IMR-90 (cell line): Measurements from ENCODE around the gene PNMA6F. TPM values are rescaled to one million over a fixed set of nuclear protein-coding genes. Genes with fewer than 3 reads are reported as not detected.

Experiments
- ATAC-seq: fragments of 200-7000 bp; cut with Tn5 transposase; 2 replicates; pipeline ENCODE4 v1.9.1; 2020; ENCODE audit warnings: low read depth, mild to moderate bottlenecking, moderate library complexity
- BruUV-seq: library from RNA; stranded (reverse); fragments of 400-500 nt; replicated peaks from 2 replicates; lab custom pipeline; 2021; lab: Mats Ljungman, UMichigan
- CTCF ChIA-PET: fragments of 300-600 bp; formaldehyde crosslinking; extraction: SDS; loops from one replicate; lab custom pipeline; 2021; ENCODE audit warnings: antibody characterized with exemption; lab: Yijun Ruan, JAX
- POLR2A ChIA-PET: fragments of 300-600 bp; sonication (Branson Sonifier 250); formaldehyde crosslinking; loops from one replicate; lab custom pipeline; 2022; ENCODE audit warnings: antibody characterized with exemption; ENCODE audit not compliant: unreplicated experiment; lab: Charles Lee
- DNase-seq: peaks from one replicate; pipeline ENCODE4 v3.0.0; 2013
- H2AFZ ChIP-seq: replicated peaks from 2 replicates; pipeline ENCODE3; 2013; ENCODE audit warnings: low read length, mild to moderate bottlenecking; ENCODE audit not compliant: poor library complexity
- H2AK5ac ChIP-seq: 2 replicates; pipeline ENCODE4 v1.6.1; 2013; ENCODE audit warnings: low read depth, low read length, inconsistent platforms
- H2AK9ac ChIP-seq: replicated peaks from 2 replicates; pipeline ENCODE3; 2013; ENCODE audit warnings: mild to moderate bottlenecking, low read depth, low read length, moderate library complexity; ENCODE audit not compliant: poor library complexity
- H2BK120ac ChIP-seq: 2 replicates; pipeline ENCODE4 v1.6.1; 2013; ENCODE audit warnings: low read depth, low read length, inconsistent platforms
- H2BK15ac ChIP-seq: 3 replicates; pipeline ENCODE4 v1.6.1; 2013; ENCODE audit warnings: low read depth, low read length, inconsistent platforms
- H2BK20ac ChIP-seq: 2 replicates; pipeline ENCODE4 v1.6.1; 2013; ENCODE audit warnings: low read depth, mild to moderate bottlenecking, inconsistent platforms, low read length, moderate library complexity
- H2BK5ac ChIP-seq: 2 replicates; pipeline ENCODE4 v1.6.1; 2013; ENCODE audit warnings: mild to moderate bottlenecking, low read depth, low read length, inconsistent platforms; ENCODE audit not compliant: poor library complexity, severe bottlenecking
- H3K14ac ChIP-seq: replicated peaks from 2 replicates; pipeline ENCODE4 v1.6.1; 2013; ENCODE audit warnings: low read depth, low read length, inconsistent platforms
- H3K18ac ChIP-seq: 2 replicates; pipeline ENCODE4 v1.6.1; 2013; ENCODE audit warnings: low read depth, low read length, control low read depth
- H3K23ac ChIP-seq: 2 replicates; pipeline ENCODE4 v1.6.1; 2013; ENCODE audit warnings: low read depth, low read length, inconsistent platforms
- H3K27ac ChIP-seq: 2 replicates; pipeline ENCODE4 v1.5.1; 2013; ENCODE audit warnings: mild to moderate bottlenecking, control low read depth, low read length; ENCODE audit not compliant: insufficient read depth
- H3K27me3 ChIP-seq: 2 replicates; pipeline ENCODE4 v1.6.1; 2013; ENCODE audit warnings: low read length; ENCODE audit not compliant: control insufficient read depth, insufficient read depth
- H3K36me3 ChIP-seq: 2 replicates; pipeline ENCODE4 v1.6.1; 2013; ENCODE audit warnings: low read length, mixed read lengths; ENCODE audit not compliant: control insufficient read depth, insufficient read depth
- H3K4ac ChIP-seq: 2 replicates; pipeline ENCODE4 v1.6.1; 2013; ENCODE audit warnings: low read depth, low read length, inconsistent platforms
- H3K4me1 ChIP-seq: 2 replicates; pipeline ENCODE4 v1.6.1; 2013; ENCODE audit warnings: low read length, mixed read lengths; ENCODE audit not compliant: control insufficient read depth, insufficient read depth
- H3K4me2 ChIP-seq: 2 replicates; pipeline ENCODE4 v1.6.1; 2013; ENCODE audit warnings: low read depth, mild to moderate bottlenecking, control low read depth, low read length, moderate library complexity
- H3K4me3 ChIP-seq: 2 replicates; pipeline ENCODE4 v1.5.1; 2013; ENCODE audit warnings: low read depth, mild to moderate bottlenecking, control low read depth, low read length, moderate library complexity; ENCODE audit not compliant: insufficient read depth
- H3K56ac ChIP-seq: 2 replicates; pipeline ENCODE4 v1.6.1; 2013; ENCODE audit warnings: low read length, inconsistent platforms; ENCODE audit not compliant: insufficient read depth; ENCODE audit errors: extremely low read depth
- H3K79me1 ChIP-seq, 2 experiments: 2 replicates each; pipeline ENCODE4 v1.6.1; 2013; ENCODE audit warnings: low read length in 2 of 2, inconsistent platforms in 1 of 2, low read depth in 1 of 2
- H3K9ac ChIP-seq: 2 replicates; pipeline ENCODE4 v1.6.1; 2013; ENCODE audit warnings: low read depth, low read length, control low read depth
- H3K9me1 ChIP-seq: 2 replicates; pipeline ENCODE4 v1.6.1; 2013; ENCODE audit warnings: low read length, inconsistent platforms; ENCODE audit not compliant: insufficient read depth
- H3K9me3 ChIP-seq: 2 replicates; pipeline ENCODE4 v1.6.1; 2013; ENCODE audit warnings: low read length; ENCODE audit not compliant: control insufficient read depth, insufficient read depth
- H4K20me1 ChIP-seq: 2 replicates; pipeline ENCODE4 v1.6.1; 2013; ENCODE audit warnings: low read length, inconsistent platforms; ENCODE audit not compliant: insufficient read depth
- H4K5ac ChIP-seq: 2 replicates; pipeline ENCODE4 v1.6.1; 2013; ENCODE audit warnings: mild to moderate bottlenecking, low read depth, low read length, control low read depth
- H4K8ac ChIP-seq, 2 experiments: 2 replicates each; pipeline ENCODE4 v1.6.1; 2013; ENCODE audit warnings: low read depth in 2 of 2, low read length in 2 of 2, control low read depth in 1 of 2, inconsistent platforms in 1 of 2
- H4K91ac ChIP-seq: 2 replicates; pipeline ENCODE4 v1.6.1; 2013; ENCODE audit warnings: low read depth, low read length, inconsistent platforms; ENCODE audit not compliant: insufficient read depth
- CEBPB ChIP-seq: IDR thresholded peaks from 2 replicates; pipeline ENCODE4 v1.6.1; 2012; ENCODE audit warnings: low read depth, low read length, improper control_type of control experiment
- CHD1 ChIP-seq: IDR thresholded peaks from 2 replicates; pipeline ENCODE4 v1.6.1; 2012; ENCODE audit warnings: low read depth, low read length, improper control_type of control experiment
- CTCF ChIP-seq: conservative IDR thresholded peaks from 2 replicates; pipeline ENCODE4 v1.5.1; 2012; ENCODE audit warnings: mild to moderate bottlenecking, low read depth, low read length, improper control_type of control experiment
- FOS ChIP-seq: fragments of 150-350 bp; IDR thresholded peaks from 2 replicates; pipeline ENCODE4 v1.6.1; 2016; ENCODE audit warnings: low read depth, low read length
- MAFK ChIP-seq: IDR thresholded peaks from 2 replicates; pipeline ENCODE4 v1.6.1; 2012; ENCODE audit warnings: low read depth, low read length, improper control_type of control experiment
- MAZ ChIP-seq: IDR thresholded peaks from 2 replicates; pipeline ENCODE4 v1.6.1; 2012; ENCODE audit warnings: low read depth, mild to moderate bottlenecking, low read length, improper control_type of control experiment, moderate library complexity, borderline replicate concordance
- MXI1 ChIP-seq: IDR thresholded peaks from 2 replicates; pipeline ENCODE4 v1.6.1; 2012; ENCODE audit warnings: low read depth, mild to moderate bottlenecking, low read length, moderate library complexity, borderline replicate concordance
- NFE2L2 ChIP-seq: fragments of 150-350 bp; IDR thresholded peaks from 2 replicates; pipeline ENCODE4 v1.6.1; 2016; ENCODE audit warnings: low read depth, mild to moderate bottlenecking, low read length
- RFX5 ChIP-seq: IDR thresholded peaks from 2 replicates; pipeline ENCODE4 v1.8.0; 2012; ENCODE audit warnings: low read depth, mild to moderate bottlenecking, low read length, moderate library complexity
- SMC3 ChIP-seq: fragments of 150-350 bp; IDR thresholded peaks from 2 replicates; pipeline ENCODE4 v1.6.1; 2016; ENCODE audit warnings: low read depth, mild to moderate bottlenecking, antibody characterized with exemption, low read length, moderate library complexity
- WGBS, 2 experiments: methylation state at CpG; one replicate each; pipeline versions ENCODE4 v1.1.5 to v1.1.7; 2013; ENCODE audit warnings: missing lambda C conversion rate in 2 of 2; ENCODE audit not compliant: insufficient read length in 1 of 2; ENCODE audit errors: extremely low coverage in 2 of 2; 5-methylcytosine and 5-hydroxymethylcytosine counted together
- dilution Hi-C: fragments of 300-500 bp; cut with HindIII; formaldehyde crosslinking; loops from one replicate; pipeline ENCODE4 v1.14.3; 2018; ENCODE audit warnings: low sequenced_read_pairs; ENCODE audit not compliant: unreplicated experiment
- in situ Hi-C: fragments of 300-500 bp; cut with MboI; formaldehyde crosslinking; loops from 3 replicates; pipeline ENCODE4 v1.14.3; 2019; ENCODE audit warnings: low sequenced_read_pairs, inconsistent platforms, mixed read lengths
- intact Hi-C: fragments of 100-400 bp; cut with micrococcal nuclease; formaldehyde crosslinking; loops from 2 replicates; pipeline ENCODE4 v1.10.0; 2022
- polyA plus RNA-seq, 3 experiments: library from polyadenylated mRNA; depleted of rRNA; stranded (reverse); fragments of >200 nt; gene quantifications; 2 replicates each; pipeline ENCODE4 v1.2.3, GENCODE V29; 2012; ENCODE audit warnings: low replicate concordance in 1 of 3
- total RNA-seq: library from RNA; depleted of rRNA; stranded (reverse); fragments of >200 nt; gene quantifications from 2 replicates; pipeline ENCODE4 v1.2.3, GENCODE V29; 2012
- TF ChIP-seq, protein P1 (sequence below): fragments of 150-350 bp; IDR thresholded peaks from 2 replicates; pipeline ENCODE4 v1.6.1; 2016; ENCODE audit warnings: low read depth, mild to moderate bottlenecking, low read length, moderate library complexity, borderline replicate concordance

The PNMA6F gene
- total and polyA plus RNA-seq, 2 of the 4 experiments (the other 2 are of a cell fraction) = not detected

DNA sequence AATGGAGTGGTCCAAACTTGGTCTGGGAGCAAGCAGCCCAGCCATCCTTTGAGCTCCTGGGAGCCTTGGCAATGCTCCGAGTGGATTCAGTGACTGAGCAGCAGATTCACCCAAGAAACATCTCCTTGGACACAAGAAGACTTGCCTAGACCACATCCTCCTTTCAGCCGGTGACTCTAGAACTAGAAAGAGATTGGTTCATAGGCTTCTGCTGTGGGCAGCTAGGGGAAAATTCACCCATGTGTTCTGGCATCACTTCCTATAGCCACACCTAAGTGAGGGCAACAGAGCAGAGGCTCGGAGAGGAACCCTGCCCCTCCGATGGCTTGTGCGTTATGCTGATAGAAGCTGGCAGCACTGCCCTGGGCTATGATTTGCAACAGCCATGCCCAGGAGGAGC, 28.4 kb upstream of the PNMA6F start:
- ChIA-PET POLR2A (no interaction called here), CTCF (no interaction called here)
- no peak overlapping the region for H4K5ac ChIP-seq
- no peaks in the 10 kb centered on the region for H3K27me3 ChIP-seq
- H3K9me1 ChIP-seq = no peaks in the 10 kb centered on the region
- H3K14ac ChIP-seq = no peak overlapping the region
- no peak for ATAC-seq
- H3K27ac ChIP-seq = no peak overlapping the region
- H2AFZ ChIP-seq = no peak overlapping the region
- whole genome bisulfite sequencing, 2 experiments = 96% methylated on average over 3 of the region's 5 CpGs; no CpG with 5 or more reads in 1 of the 2 experiments
- no peak overlapping the region for H2BK15ac ChIP-seq
- H3K4ac ChIP-seq = no peak overlapping the region
- in situ Hi-C loops = no loop called here
- H2BK120ac ChIP-seq = no peak overlapping the region
- no peak overlapping the region for H4K8ac ChIP-seq
- no peak overlapping the region for H4K91ac ChIP-seq
- H2AK9ac ChIP-seq = no peak overlapping the region
- peaks cover 23% of the 10 kb centered on the region for H3K36me3 ChIP-seq
- 0 out of 2 replicates have a peak, but pooled peaks cover 2% of the 10 kb centered on the region for H4K20me1 ChIP-seq
- peaks cover 0 to 1% of the 10 kb centered on the region in 2 experiments; a peak in 2 of 4 replicates for H3K79me1 ChIP-seq
- H2BK20ac ChIP-seq = no peak overlapping the region
- no peak overlapping the region for H2AK5ac ChIP-seq
- no peak overlapping the region for H2BK5ac ChIP-seq
- H3K18ac ChIP-seq = no peak overlapping the region
- no peaks in the 10 kb centered on the region for H3K4me1 ChIP-seq
- peaks cover 6% of the 10 kb centered on the region; the same call in 1 of the 2 replicates for H3K9me3 ChIP-seq
- BruUV-seq = no TSS peak
- H3K4me2 ChIP-seq = no peak overlapping the region
- no peak overlapping the region for H3K4me3 ChIP-seq
- intact Hi-C loops = no loop called here
- no peak overlapping the region for H3K9ac ChIP-seq
- no peak overlapping the region for H3K56ac ChIP-seq
- DNase-seq = no peak
- no peak overlapping the region for H3K23ac ChIP-seq
- dilution Hi-C loops = no loop called here
- no peak for TF ChIP-seq SMC3
- no peak for TF ChIP-seq CHD1
- no peak for TF ChIP-seq FOS
- no peak for TF ChIP-seq CEBPB
- no peak for TF ChIP-seq MXI1
- TF ChIP-seq RFX5 = no peak
- TF ChIP-seq MAFK = no peak
- TF ChIP-seq, protein P1, sequence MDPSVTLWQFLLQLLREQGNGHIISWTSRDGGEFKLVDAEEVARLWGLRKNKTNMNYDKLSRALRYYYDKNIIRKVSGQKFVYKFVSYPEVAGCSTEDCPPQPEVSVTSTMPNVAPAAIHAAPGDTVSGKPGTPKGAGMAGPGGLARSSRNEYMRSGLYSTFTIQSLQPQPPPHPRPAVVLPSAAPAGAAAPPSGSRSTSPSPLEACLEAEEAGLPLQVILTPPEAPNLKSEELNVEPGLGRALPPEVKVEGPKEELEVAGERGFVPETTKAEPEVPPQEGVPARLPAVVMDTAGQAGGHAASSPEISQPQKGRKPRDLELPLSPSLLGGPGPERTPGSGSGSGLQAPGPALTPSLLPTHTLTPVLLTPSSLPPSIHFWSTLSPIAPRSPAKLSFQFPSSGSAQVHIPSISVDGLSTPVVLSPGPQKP = no peak
- TF ChIP-seq NFE2L2 = no peak
- no peak for TF ChIP-seq CTCF
- no peak for TF ChIP-seq MAZ
